ENCODE measurements around the gene OSBPL6.
A peak's percentile ranks its signal among the peaks of the same experiment; 100 is the strongest.
"Not testable (repeated sequence)": the region's sequence is repeated elsewhere in the genome, so short reads cannot be mapped to it uniquely, and the experiment has no call there.

OSBPL6 gene

DNA sequence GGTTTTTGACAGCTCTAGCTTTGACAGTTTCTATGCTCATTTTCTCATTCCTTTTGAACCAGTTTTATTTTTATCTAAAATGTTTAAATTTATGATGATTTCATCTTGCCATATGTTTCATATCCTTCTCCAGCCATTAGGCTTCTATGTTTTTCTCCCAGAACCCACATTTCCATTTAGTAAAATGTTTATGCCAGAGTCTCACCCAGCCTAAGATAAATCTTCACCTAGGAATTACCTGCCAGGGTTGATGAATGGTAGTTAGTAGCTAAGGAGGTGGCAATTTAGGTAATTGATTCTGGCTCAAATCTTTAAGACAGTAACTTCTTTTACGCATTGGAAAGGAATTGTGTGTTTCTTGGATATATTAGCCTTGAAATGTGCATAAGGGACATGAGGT lies 173.0 kb downstream of the OSBPL6 start:
- DNase-seq: no peak

DNA sequence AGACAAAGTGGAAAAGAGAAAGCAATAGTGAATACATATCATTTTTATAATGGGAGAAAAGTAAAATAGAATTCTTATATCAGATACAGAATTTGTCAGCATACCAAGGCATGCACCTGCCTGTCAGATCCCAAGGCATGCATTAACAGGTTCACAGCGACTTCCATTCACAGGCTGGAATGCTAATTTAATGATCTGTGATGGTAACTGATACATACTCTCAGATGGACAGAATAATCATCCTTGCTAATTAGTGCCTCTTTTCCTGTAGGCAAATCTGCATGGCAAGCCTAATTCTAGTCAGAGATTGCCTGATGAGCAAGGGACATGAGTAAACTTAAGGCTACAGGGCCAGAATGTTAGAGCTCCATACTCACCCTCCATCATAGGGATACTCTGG lies 180.6 kb downstream of the OSBPL6 start:
- DNase-seq: no peak

GRCh38 chr2:178377046-178377445 lies 182.7 kb downstream of the OSBPL6 start:
- no peak for DNase-seq

GRCh38 chr2:178379162-178380004 lies 185.1 kb downstream of the OSBPL6 start:
- DNase-seq: no peak

GRCh38 chr2:178380763-178381162 lies 186.5 kb downstream of the OSBPL6 start:
- no peak for DNase-seq

DNA sequence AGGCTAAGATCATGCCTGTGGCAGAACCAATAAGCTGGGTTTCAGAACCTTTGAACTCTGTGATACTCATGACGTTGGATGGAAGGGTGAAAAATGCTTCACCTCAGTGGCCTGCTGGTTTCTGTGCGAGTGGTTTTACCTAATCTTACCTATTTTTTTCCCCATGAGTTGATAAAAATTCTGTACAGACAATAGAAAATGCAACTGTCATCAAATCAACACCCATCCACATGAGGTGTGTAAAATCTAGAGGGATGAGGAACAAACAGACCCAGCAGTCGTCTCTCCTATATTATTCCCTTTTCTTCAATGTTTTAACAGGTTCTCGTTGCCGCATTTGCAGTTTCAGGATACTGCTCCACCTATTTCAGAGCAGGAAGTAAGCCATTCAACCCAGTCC lies 189.4 kb downstream of the OSBPL6 start:
- no peak for DNase-seq

DNA sequence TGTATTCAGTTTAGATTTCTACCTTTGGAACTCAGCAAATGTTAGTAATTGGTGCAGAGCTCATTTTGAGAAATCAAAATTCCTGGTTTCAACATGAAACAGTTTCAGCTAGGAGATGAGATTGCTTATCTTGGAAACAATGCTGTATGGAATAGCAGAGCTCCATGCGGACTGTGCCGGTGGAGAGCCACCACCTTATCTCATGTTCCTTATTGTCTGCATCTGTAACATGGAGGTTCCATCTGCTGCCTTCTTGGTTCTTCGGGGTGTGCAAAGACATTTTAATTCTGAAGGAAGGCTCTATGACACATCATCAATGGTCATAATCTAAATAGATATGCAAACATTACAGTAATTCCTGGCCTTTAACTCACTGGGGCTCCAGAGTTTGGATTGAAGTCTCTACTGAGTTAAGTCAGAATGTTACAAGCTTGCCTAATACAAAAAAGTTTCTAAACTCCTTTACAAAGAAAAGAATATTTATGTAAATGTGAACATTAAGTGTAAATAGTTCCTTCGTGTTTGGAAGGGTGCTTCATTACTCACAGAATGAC lies 191.4 kb downstream of the OSBPL6 start:
- no peak for DNase-seq

DNA sequence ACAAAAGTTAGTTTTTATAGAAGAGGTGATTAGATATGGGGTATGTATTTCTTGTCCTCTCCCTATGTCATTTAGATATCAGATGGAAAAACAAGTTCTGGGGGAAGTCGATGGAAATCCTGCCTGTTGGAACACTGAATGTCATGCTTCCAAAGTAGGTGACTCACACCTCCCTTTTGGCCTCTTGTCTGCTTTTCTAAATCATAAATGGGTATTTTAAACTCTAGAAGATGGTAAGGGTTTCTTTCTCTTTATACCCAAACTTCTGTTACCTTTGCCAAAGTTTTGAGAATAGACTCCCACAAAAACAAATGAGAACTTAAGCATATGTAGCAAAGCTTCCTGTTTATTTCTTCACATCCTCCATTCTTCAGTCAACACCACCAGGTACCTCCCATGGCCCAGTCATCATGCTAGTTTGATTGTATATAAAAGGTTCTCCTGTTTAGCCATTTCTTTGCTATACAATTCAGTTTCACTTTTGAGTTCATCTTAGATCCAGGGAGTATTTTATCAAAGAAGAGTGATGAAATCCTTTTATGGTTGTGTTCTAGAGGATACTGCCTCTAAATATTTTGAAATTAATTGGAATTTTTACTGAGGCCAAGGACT lies 192.8 kb downstream of the OSBPL6 start:
- no peak for DNase-seq

DNA sequence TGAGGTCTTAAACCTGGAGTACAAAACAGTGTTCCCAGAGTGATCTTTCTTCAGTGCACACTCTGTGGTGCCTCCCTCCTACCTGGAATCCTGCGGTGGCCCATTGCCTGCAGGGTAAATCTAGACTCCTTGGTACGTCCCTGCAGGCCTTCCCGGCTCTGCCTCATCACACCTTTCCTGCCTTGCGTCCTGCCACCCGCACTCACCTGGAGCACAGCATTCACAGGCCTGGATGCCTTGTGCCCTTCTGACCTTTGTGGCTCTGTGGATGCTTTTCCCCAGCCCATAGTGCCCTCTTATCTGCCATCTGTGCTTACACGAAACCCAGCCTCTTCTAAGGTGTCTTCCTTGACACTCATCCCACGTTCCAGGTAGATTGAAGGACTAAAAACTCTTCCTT lies 194.0 kb downstream of the OSBPL6 start:
- no peak for DNase-seq

DNA sequence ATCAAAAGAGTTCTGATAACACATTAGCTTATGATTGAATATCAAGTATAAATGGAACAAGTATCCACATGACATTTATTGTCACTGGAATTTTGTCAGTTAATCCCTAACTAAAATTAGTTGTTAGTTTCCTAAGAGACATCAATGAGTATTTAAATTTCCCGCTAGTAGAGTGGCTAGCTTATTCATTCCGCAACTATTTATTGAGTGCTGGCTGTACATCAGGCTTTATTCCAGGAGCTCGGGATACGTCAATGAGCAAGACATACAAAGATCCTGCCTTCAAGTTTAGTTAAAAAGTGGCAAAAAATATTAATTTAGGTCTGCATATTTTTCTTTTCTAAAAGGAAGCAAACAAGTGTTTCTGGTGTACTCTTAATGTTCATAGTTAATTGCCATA lies 197.4 kb downstream of the OSBPL6 start:
- no peak for DNase-seq

DNA sequence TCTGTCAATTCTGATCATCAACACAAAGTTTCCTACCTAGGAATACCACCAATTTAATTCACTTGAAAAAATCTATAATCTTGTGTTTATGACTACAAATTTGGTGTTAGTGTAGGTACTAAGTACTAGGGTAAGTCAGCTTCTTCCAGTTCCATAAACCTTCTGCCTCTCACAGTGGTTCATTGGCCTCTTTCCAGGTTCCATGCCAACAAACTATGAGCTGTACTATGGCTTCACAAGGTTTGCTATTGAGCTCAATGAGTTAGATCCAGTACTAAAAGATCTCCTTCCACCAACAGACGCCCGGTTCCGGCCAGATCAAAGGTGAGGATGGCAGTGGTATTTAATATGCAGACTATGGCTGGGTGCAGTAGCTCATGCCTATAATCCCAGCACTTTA lies 197.9 kb downstream of the OSBPL6 start:
- no peak for DNase-seq

- no peak for DNase-seq
Observed at GRCh38 chr2:178394859-178395258, 200.5 kb downstream of the OSBPL6 start.

- DNase-seq: no peak
Observed at GRCh38 chr2:178395295-178395694, 201.0 kb downstream of the OSBPL6 start.

DNA sequence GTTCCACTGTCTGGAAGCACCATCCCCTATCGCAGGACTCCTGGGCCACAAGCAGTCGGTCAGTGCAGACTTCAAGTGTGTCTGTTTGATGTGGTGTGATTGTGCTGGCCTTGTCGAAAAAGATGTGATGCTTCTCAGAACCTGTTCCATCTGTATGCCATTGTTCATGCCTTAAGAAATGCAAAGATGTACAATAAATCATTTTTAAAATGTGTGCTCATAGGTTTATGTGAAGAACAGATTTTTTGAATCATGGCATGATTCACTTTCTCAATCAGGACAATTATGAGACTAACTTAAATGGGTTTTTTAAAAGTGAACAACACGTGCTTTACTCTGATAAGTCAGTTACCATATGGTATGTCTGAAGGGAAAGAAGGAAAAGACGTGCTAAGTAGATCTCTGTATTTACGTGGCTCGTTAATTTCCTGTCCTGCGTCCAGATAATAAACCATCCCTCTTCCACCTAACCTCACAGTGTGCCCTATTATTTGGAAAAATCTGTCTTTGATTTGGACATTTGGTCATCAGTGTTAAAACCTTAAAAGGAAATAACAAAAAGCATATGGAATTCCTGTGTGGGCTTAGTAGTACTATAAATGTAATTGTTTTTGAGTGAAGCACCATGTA lies 201.7 kb downstream of the OSBPL6 start:
- peak; percentile 4 for DNase-seq

DNA sequence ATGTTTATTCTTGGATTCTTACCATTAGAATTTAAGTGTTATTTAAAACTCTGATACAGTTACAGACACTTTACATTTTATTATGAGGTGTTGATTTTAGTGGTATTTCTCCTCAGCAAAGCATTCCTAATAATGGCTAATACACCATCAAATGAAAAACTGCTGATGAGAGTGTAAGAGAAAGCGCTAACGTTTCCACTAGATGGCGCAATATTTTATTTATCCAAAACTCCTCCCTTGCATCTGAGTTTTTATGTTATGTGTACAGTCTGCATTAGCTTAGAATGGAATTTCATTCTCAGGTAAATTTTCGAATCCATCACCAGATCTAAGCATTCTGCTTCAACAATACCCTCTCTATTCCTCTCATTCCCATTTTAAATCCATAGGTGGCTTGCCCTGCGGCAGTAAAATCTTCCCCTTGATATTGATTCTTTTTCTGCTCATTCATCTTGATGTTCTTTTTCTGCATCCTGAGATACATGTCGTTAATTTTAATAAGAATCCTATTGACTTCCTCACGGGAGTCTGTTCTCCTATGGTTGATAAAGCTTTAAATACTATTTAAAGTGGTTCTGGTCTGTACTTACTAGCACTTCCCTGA lies 202.8 kb downstream of the OSBPL6 start:
- DNase-seq: peak; percentile 68

GRCh38 chr2:178401994-178402437 lies 207.7 kb downstream of the OSBPL6 start:
- DNase-seq: no peak

DNA sequence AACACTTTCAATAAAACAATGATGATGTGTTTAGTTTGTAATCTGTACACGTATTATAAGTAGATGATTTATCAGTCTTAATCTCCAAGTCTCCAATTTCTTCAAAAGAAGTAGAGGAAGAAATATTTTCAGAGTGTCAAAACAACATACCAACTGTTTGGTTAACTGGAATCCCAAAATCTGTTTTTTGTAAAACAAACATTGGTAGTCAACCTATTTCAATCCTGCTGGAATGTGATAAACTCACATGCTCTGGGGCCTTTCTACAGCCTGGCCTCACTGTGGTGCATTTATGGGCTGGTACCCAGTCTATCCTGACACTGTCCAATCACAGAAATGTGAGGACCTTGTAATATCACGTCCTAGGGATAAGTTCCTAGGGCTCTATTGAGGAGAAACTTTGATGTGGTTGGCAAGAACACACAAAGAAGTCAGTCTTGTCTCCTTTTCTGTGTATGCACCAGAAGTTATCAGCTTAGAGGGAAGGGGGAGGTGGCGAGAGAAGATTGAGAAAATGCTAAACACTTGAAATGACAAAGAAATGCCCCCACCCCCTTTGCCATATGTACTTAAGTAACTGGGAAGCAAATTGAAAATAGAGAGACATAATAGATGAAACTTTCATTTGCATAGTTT lies 209.5 kb downstream of the OSBPL6 start:
- DNase-seq: no peak

- DNase-seq: peak; percentile 79
Observed at GRCh38 chr2:178404368-178404767, 210.1 kb downstream of the OSBPL6 start.

- DNase-seq: no peak
Observed at GRCh38 chr2:178409261-178409660, 214.9 kb downstream of the OSBPL6 start.

- peak; percentile 74 for DNase-seq
Observed at GRCh38 chr2:178412047-178412446, 217.7 kb downstream of the OSBPL6 start.

- DNase-seq: not testable (repeated sequence)
Observed at GRCh38 chr2:178412453-178412852, 218.1 kb downstream of the OSBPL6 start.

DNA sequence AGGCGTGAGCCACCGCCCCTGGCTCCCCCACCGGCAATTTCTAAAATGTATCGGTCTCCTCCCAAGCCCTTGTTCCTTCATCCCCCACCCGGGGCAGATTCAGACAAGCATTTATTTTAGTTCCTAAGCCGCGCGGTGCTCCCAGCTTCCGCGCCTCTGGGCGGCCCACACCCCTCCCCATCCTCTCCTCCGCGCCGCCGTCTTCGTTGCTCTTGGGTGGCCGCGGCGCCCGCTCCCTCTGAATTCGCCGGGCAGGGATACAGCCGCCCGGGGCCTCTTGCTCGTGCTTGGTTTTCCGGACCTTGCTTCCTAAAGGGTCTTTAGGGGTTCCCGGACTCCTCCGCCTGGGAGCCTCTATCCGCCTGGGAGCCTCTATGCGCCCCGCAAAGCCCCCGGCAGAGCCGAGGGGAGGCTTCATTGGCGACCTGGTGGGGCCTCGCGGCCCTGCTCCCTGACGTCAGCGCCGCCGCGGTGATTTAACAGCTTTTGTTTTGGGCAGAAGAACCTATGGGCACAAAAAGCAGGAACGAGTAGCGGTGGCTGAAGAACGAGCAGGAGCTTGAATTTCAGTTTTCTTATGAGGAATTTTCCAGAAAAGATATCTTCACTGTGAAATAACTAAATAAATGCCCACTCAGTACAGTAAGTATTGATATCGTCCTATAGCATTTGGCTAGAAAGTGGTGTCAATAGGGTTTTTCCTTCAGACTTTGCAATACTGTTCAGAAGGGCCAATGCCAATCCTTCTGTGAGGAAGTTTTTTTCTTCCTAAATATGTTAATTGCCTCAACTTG lies 219.4 kb downstream of the OSBPL6 start:
- peak; percentile 88 for DNase-seq

Measured in NCI-H69 (cell line).